Ascending aorta (tissue), 2 donors: Measurements from ENCODE around the gene STT3B. TPM values are rescaled to one million over a fixed set of nuclear protein-coding genes. Genes with fewer than 3 reads are reported as not detected.

Experiments
- DNase-seq, 2 donors: peaks; one replicate each; pipeline ENCODE4 v3.0.0-alpha.2; 2019; ENCODE audit warnings: low spot score in 2 of 2
- H3K27ac ChIP-seq, 2 donors: fragments of 200-600 bp; sonication (generic); one replicate each; pipeline ENCODE4 v1.5.1; 2016 to 2017; ENCODE audit warnings: mild to moderate bottlenecking in 1 of 2
- H3K27me3 ChIP-seq: fragments of 200-600 bp; sonication (generic); one replicate; pipeline ENCODE4 v1.5.1; 2017
- H3K36me3 ChIP-seq, 2 donors: fragments of 200-600 bp; sonication (generic); one replicate each; pipeline ENCODE4 v1.5.1; 2016
- H3K4me1 ChIP-seq, 2 donors: fragments of 200-600 bp; sonication (generic); one replicate each; pipeline ENCODE4 v1.5.1; 2016 to 2017; ENCODE audit warnings: mild to moderate bottlenecking in 1 of 2
- H3K4me3 ChIP-seq, 2 donors: fragments of 200-600 bp; sonication (generic); one replicate each; pipeline ENCODE4 v1.5.1; 2016 to 2017; ENCODE audit warnings: mild to moderate bottlenecking in 1 of 2
- H3K9me3 ChIP-seq, 2 donors: fragments of 200-600 bp; sonication (generic); one replicate each; pipeline ENCODE4 v1.5.1; 2016
- CTCF ChIP-seq, 3 experiments: fragments of 200-600 bp in 2 of 3; fragments of 450-650 bp in 1 of 3; sonication (generic) in 2 of 3; IDR thresholded peaks; one replicate each; pipeline ENCODE4 v1.5.1; 2016 to 2019; ENCODE audit warnings: antibody characterized with exemption in 3 of 3, mild to moderate bottlenecking in 1 of 3, moderate library complexity in 1 of 3
- intact Hi-C: fragments of 100-400 bp; cut with DNase I; formaldehyde crosslinking; loops from one replicate; pipeline ENCODE4 v1.15.1; 2023
- total RNA-seq: library from RNA; depleted of rRNA; stranded (reverse); fragments of >200 nt; gene quantifications from one replicate; pipeline ENCODE4 v1.1.0, GENCODE V29; 2016

STT3B gene
- total RNA-seq, 1 donor from 2014 or later = 79.5 TPM

DNA sequence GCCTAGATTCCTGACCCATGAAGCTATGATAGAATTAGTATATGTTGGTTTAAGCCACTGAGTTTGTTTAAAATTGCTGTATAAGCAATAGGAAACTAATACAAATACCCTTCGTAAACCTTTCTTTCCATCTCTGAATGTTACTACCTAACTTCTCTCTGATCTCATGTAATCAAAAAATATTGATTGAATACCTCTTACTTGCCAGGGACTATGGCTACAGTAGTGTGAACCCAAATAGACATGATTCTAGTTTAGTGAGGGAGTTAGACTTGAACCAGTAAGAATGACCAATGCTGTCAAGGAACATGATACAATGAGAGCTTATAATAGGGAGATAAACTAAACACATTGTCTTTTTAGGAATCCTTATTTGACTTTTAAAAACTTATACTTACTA is 19.4 kb downstream of the STT3B start:
- H3K27ac ChIP-seq = no peak overlapping the region
- no peaks in the 10 kb centered on the region for H3K36me3 ChIP-seq
- H3K9me3 ChIP-seq = no peaks in the 10 kb centered on the region
- DNase-seq = no peak
- H3K4me1 ChIP-seq = peaks cover 4 to 37% of the 10 kb centered on the region in 2 donors
- no peak overlapping the region for H3K4me3 ChIP-seq
- no peaks in the 10 kb centered on the region for H3K27me3 ChIP-seq
- intact Hi-C loops = loop anchor here (5.0 kb wide), 2 partner anchors 215 to 620 kb away; no protein-coding TSS in a partner anchor
- no peak for TF ChIP-seq CTCF (IDR thresholded peaks at IDR 0.05)

GRCh38 chr3:31553258-31553657 is 20.5 kb downstream of the STT3B start:
- Histone ChIP-seq H3K4me1 (peaks cover 4 to 30% of the 10 kb centered on the region in 2 donors), H3K4me3 (no peak overlapping the region), H3K27ac (no peak overlapping the region), H3K27me3 (no peaks in the 10 kb centered on the region), H3K9me3 (no peaks in the 10 kb centered on the region), H3K36me3 (no peaks in the 10 kb centered on the region)
- no peak for DNase-seq
- TF ChIP-seq CTCF (IDR thresholded peaks at IDR 0.05) = no peak
- intact Hi-C loops = loop anchor here (5.0 kb wide), 2 partner anchors 214 to 621 kb away; no protein-coding TSS in a partner anchor

- H3K27me3 ChIP-seq = no peaks in the 10 kb centered on the region
- H3K9me3 ChIP-seq = peaks cover 0 to 7% of the 10 kb centered on the region in 2 donors
- TF ChIP-seq CTCF (IDR thresholded peaks at IDR 0.05) = no peak
- H3K27ac ChIP-seq = no peak overlapping the region
- H3K4me1 ChIP-seq = peaks cover 0 to 18% of the 10 kb centered on the region in 2 donors
- no peak overlapping the region for H3K4me3 ChIP-seq
- no peak for DNase-seq
- intact Hi-C loops = no loop called here
- no peaks in the 10 kb centered on the region for H3K36me3 ChIP-seq
Observed at GRCh38 chr3:31555204-31555603, 22.5 kb downstream of the STT3B start.

- intact Hi-C loops = no loop called here
- Histone ChIP-seq H3K27ac (no peak overlapping the region), H3K27me3 (no peaks in the 10 kb centered on the region), H3K4me3 (no peak overlapping the region), H3K4me1 (peaks cover 0 to 5% of the 10 kb centered on the region in 2 donors), H3K36me3 (no peaks in the 10 kb centered on the region), H3K9me3 (peaks cover 0 to 19% of the 10 kb centered on the region in 2 donors)
- no peak for TF ChIP-seq CTCF (IDR thresholded peaks at IDR 0.05)
- DNase-seq = no peak
Observed at GRCh38 chr3:31559872-31560534, 27.3 kb downstream of the STT3B start.

DNA sequence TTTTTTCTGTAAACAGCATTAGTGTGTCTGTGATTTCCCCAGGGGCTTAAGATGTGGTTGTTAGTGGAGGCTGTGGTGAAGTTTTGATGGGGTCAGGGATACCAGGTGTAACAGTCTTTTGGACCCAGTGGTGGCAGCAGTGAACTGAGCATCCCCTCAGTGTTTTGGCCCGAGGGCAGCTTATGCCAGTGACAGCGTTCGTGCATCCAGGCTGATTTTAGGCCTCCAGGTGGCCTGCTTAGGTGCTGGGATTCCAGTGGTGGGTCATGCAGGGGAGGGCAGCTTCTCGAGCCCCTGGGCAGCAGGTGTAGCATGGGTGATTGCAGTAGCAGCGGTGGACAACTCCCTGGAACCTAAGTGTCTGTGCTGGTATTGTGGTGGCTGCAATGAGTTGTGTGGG is 29.2 kb downstream of the STT3B start:
- intact Hi-C loops = no loop called here
- no peak overlapping the region for H3K27ac ChIP-seq
- no peaks in the 10 kb centered on the region for H3K36me3 ChIP-seq
- DNase-seq = no peak
- no peak for TF ChIP-seq CTCF (IDR thresholded peaks at IDR 0.05)
- no peaks in the 10 kb centered on the region for H3K4me1 ChIP-seq
- H3K27me3 ChIP-seq = no peaks in the 10 kb centered on the region
- H3K4me3 ChIP-seq = no peak overlapping the region
- H3K9me3 ChIP-seq = peaks cover 0 to 19% of the 10 kb centered on the region in 2 donors
